Prostate gland (tissue), 2 donors: ENCODE data around the gene TMEM59. TPM values are rescaled to one million over a fixed set of nuclear protein-coding genes. Genes with fewer than 3 reads are reported as not detected.
"Not testable (repeated sequence)": the region's sequence is repeated elsewhere in the genome, so short reads cannot be mapped to it uniquely, and the experiment has no call there.

ENCODE experiments used
- DNase-seq: peaks from one replicate; pipeline ENCODE4 v3.0.0-alpha.2; 2019; ENCODE audit warnings: low spot score
- H3K27ac ChIP-seq, 2 donors: fragments of 200-600 bp; sonication (generic); 2 replicates each; pipeline ENCODE4 v1.5.1; 2017 to 2019
- H3K27me3 ChIP-seq: fragments of 200-600 bp; sonication (generic); replicated peaks from 2 replicates; pipeline ENCODE4 v1.5.1; 2019; ENCODE audit not compliant: insufficient read depth
- H3K36me3 ChIP-seq, 2 donors: fragments of 200-600 bp; sonication (generic); 1 replicate in 1 of 2; 2 replicates in 1 of 2; pipeline versions ENCODE4 v1.5.1 to v1.8.1; 2017 to 2019
- H3K4me1 ChIP-seq: fragments of 200-600 bp; sonication (generic); replicated peaks from 2 replicates; pipeline ENCODE4 v1.5.1; 2019
- H3K4me3 ChIP-seq, 2 donors: fragments of 200-600 bp; sonication (generic); 2 replicates each; pipeline ENCODE4 v1.5.1; 2017 to 2019
- H3K9me3 ChIP-seq: fragments of 200-600 bp; sonication (generic); 2 replicates; pipeline ENCODE4 v1.5.1; 2017
- CTCF ChIP-seq, 4 experiments: fragments of 200-600 bp in 2 of 4; fragments of 450-650 bp in 2 of 4; sonication (generic) in 2 of 4; IDR thresholded peaks; 1 replicate in 3 of 4; 2 replicates in 1 of 4; pipeline ENCODE4 v1.5.1; 2016 to 2019; ENCODE audit warnings: antibody characterized with exemption in 4 of 4, mild to moderate bottlenecking in 2 of 4, moderate library complexity in 2 of 4
- POLR2A ChIP-seq: fragments of 450-650 bp; IDR thresholded peaks from one replicate; pipeline ENCODE4 v1.6.1; 2016; ENCODE audit warnings: antibody characterized with exemption, mild to moderate bottlenecking
- POLR2AphosphoS5 ChIP-seq: sonication (generic); formaldehyde crosslinking; IDR thresholded peaks from one replicate; pipeline ENCODE4 v1.6.1; 2017; ENCODE audit warnings: antibody characterized with exemption
- WGBS: methylation state at CpG from one replicate; pipeline ENCODE4 v1.1.5; 2018; 5-methylcytosine and 5-hydroxymethylcytosine counted together
- intact Hi-C: fragments of 100-400 bp; cut with DNase I; formaldehyde crosslinking; loops from one replicate; pipeline ENCODE4 v1.14.2; 2022
- total RNA-seq, 2 donors: library from RNA; depleted of rRNA; stranded (reverse); fragments of >200 nt; gene quantifications; one replicate each; pipeline ENCODE4 v1.1.0, GENCODE V29; 2016

Gene TMEM59
- total RNA-seq, 2 donors from 2014 or later = 394 to 817 TPM

DNA sequence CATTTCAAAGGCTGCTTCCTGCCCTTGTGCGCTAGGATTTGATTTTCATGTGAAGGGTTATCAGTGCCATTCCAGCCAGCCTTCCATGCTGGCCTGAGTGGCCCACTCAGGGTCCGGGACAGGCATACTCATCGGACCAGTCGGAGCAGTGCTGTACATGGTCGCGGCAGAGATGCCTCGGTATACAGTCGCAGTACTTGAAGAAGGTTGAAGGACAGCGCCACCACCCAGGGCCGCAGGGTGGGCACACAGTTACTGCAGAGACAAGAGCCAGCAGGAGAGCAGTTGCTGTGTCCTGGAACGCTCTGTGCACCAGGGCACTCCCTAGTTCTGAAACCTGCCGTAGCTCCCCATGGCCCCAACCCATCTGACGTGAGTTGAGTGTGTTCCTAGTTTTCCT is 44.1 kb downstream of the TMEM59 start:
- H3K27me3 ChIP-seq = no peaks in the 10 kb centered on the region
- no peak for DNase-seq
- 72% methylated on average over 13 of the region's 13 CpGs for WGBS
- H3K9me3 ChIP-seq = no peaks in the 10 kb centered on the region
- H3K36me3 ChIP-seq = no peaks in the 10 kb centered on the region
- no peak overlapping the region for H3K27ac ChIP-seq
- H3K4me3 ChIP-seq = no peak overlapping the region
- H3K4me1 ChIP-seq = no peaks in the 10 kb centered on the region
- intact Hi-C loops = no loop called here
- no peak for TF ChIP-seq POLR2A
- TF ChIP-seq POLR2AphosphoS5 = no peak
- no peak for TF ChIP-seq CTCF (IDR thresholded peaks at IDR 0.05)

GRCh38 chr1:54007613-54008012 is 45.4 kb downstream of the TMEM59 start:
- WGBS = 95% methylated on average over 4 of the region's 4 CpGs
- no peaks in the 10 kb centered on the region for H3K27me3 ChIP-seq
- no peak for TF ChIP-seq POLR2AphosphoS5
- no peak for DNase-seq
- H3K36me3 ChIP-seq = no peaks in the 10 kb centered on the region
- no peaks in the 10 kb centered on the region for H3K4me1 ChIP-seq
- no peak overlapping the region for H3K27ac ChIP-seq
- no peaks in the 10 kb centered on the region for H3K9me3 ChIP-seq
- no peak overlapping the region for H3K4me3 ChIP-seq
- intact Hi-C loops = no loop called here

- H3K36me3 ChIP-seq = no peaks in the 10 kb centered on the region
- H3K27ac ChIP-seq = no peak overlapping the region
- peaks cover 3% of the 10 kb centered on the region for H3K4me1 ChIP-seq
- intact Hi-C loops = no loop called here
- H3K9me3 ChIP-seq = no peaks in the 10 kb centered on the region
- no peak overlapping the region for H3K4me3 ChIP-seq
- H3K27me3 ChIP-seq = no peaks in the 10 kb centered on the region
- no peak for DNase-seq
- WGBS = 83% methylated on average over 4 of the region's 4 CpGs
- TF ChIP-seq POLR2AphosphoS5 (no peak), CTCF (IDR thresholded peaks at IDR 0.05) (no peak), POLR2A (no peak)
These were observed 46.5 kb downstream of the TMEM59 start for GRCh38 chr1:54006508-54006907.

DNA sequence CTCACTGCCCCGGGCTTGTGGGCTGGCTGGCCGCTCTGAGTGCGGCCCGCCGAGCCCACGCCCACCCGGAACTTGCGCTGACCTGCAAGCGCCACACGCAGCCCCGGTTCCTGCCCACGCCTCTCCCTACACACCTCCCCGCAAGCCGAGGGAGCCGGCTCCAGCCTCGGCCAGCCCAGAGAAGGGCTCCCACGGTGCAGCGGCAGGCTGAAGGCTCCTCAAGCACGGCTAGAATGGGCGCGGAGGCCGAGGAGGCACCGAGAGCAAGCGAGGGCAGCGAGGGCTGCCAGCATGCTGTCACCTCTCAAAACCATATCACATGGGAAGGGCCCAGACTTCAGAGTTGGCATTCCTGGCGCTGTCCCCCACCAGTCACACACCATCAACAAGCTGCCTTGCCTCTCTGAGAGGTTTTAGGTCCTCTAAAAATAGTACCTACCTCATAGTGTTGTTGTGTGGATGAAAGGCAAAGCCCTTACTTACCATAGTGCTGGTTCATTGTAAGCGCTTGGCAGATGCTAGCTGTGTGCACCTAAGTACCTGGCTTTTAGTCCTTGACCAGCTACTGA is 48.4 kb downstream of the TMEM59 start:
- no peak for DNase-seq
- Histone ChIP-seq H3K36me3 (no peaks in the 10 kb centered on the region), H3K4me3 (no peak overlapping the region), H3K27ac (no peak overlapping the region), H3K4me1 (peaks cover 3% of the 10 kb centered on the region), H3K9me3 (no peaks in the 10 kb centered on the region), H3K27me3 (no peaks in the 10 kb centered on the region)
- TF ChIP-seq POLR2A = no peak
- TF ChIP-seq CTCF (IDR thresholded peaks at IDR 0.05) = no peak
- no peak for TF ChIP-seq POLR2AphosphoS5
- intact Hi-C loops = no loop called here
- WGBS = 95% methylated on average over 27 of the region's 27 CpGs

DNA sequence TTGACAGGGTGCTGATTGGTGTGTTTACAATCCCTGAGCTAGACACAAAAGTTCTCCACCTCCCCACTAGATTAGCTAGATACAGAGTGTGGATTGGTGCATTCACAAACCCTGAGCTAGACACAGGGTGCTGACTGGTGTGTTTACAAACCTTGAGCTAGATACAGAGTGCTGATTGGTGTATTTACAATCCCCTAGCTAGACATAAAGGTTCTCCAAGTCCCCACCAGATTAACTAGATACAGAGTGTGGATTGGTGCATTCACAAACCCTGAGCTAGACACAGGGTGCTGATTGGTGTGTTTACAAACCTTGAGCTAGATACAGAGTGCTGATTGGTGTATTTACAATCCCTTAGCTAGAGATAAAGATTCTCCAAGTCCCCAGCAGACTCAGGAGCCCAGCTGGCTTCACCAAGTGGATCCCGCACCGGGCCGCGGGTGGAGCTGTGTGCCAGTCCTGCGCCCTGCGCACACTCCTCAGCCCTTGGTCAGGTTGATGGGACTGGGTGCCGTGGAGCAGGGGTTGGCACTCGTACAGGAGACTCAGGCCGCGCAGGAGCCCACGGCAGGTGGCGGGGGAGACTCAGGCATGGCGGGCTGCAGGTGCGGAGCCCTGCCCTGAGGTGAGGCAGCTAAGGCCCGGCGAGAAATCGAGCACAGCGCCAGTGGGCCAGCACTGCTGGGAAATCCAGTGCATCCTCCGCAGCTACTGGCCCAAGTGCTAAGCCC is 49.1 kb downstream of the TMEM59 start:
- DNase-seq, H3K27ac ChIP-seq, H3K4me3 ChIP-seq, H3K4me1 ChIP-seq, H3K36me3 ChIP-seq, intact Hi-C loops, H3K9me3 ChIP-seq, H3K27me3 ChIP-seq: not testable (repeated sequence)
- 95% methylated on average over 19 of the region's 19 CpGs for WGBS

DNA sequence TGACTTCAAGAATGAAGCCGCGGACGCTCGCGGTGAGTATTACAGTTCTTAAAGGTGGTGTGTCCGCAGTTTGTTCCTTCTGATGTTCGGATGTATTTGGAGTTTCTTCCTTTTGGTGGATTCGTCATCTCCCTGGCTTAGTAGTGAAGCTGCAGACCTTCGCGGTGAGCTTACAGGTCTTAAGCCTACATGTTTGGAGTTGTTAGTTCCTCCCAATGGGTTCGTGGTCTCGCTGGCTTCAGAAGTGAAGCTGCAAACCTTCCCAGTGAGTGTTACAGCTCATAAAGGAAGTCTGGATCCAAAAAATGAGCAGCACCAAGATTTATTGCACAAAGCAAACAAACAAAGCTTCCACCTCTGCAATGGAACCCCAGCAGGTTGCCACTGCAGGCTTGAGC is 49.8 kb downstream of the TMEM59 start:
- peaks cover 3% of the 10 kb centered on the region for H3K4me1 ChIP-seq

More for the DNA sequence above, 49.8 kb downstream of the TMEM59 start:
- TF ChIP-seq POLR2A = no peak
- TF ChIP-seq CTCF (IDR thresholded peaks at IDR 0.05) = no peak
- TF ChIP-seq POLR2AphosphoS5 = no peak
- Histone ChIP-seq H3K4me3 (no peak overlapping the region), H3K36me3 (no peaks in the 10 kb centered on the region), H3K9me3 (no peaks in the 10 kb centered on the region), H3K27ac (no peak overlapping the region), H3K27me3 (no peaks in the 10 kb centered on the region)
- no peak for DNase-seq
- intact Hi-C loops = no loop called here
- 93% methylated on average over 12 of the region's 12 CpGs for WGBS
